ENCODE data around the gene BSG.
"Not testable (repeated sequence)": the region's sequence is repeated elsewhere in the genome, so short reads cannot be mapped to it uniquely, and the experiment has no call there.

- not testable (repeated sequence) for TF ChIP-seq CTCF (conservative IDR thresholded peaks at IDR 0.05; ENCODE audit: low read length); EZH2phosphoT487 (IDR thresholded peaks at IDR 0.05; ENCODE audit: borderline replicate concordance)
These were observed 54.2 kb downstream of the BSG start for GRCh38 chr19:626566-626965.

Measured in Loucy (cell line).